HG03097 (cell line): ENCODE results near the gene KIF5A.
"Not testable (repeated sequence)": the region's sequence is repeated elsewhere in the genome, so short reads cannot be mapped to it uniquely, and the experiment has no call there.

Experiments used
- ATAC-seq: cut with Tn5 transposase; IDR thresholded peaks from one replicate; pipeline ENCODE4 v1.9.1; 2021; ENCODE audit not compliant: unreplicated experiment, low FRiP score

Gene KIF5A

GRCh38 chr12:57616383-57617101 lies 66.7 kb downstream of the KIF5A start:
- ATAC-seq: no peak

DNA sequence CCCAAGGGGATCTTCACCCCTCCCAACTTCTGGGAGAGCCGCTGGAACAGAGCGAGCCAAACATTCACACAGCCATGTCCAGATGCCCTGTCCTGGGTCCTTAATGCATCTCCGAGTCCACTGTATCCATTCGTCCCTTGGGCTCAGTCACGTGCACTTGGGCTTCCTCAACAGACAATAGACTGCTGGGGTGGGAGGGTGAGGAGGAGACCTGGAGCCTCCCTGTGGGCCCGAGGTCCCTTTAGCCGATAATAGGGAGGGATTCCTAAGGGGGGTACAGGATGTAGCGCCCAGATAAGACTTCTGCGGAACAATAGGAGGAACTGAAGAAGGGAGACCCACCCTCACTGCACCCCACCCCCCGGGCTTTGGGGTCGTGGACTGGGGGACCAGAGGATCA lies 68.1 kb downstream of the KIF5A start:
- ATAC-seq: no peak

GRCh38 chr12:57618431-57618830 lies 68.6 kb downstream of the KIF5A start:
- ATAC-seq: not testable (repeated sequence)

- ATAC-seq: no peak
These were observed 69.2 kb downstream of the KIF5A start for GRCh38 chr12:57618966-57619433.

- no peak for ATAC-seq
These were observed 69.8 kb downstream of the KIF5A start for GRCh38 chr12:57619434-57620244.

- ATAC-seq: no peak
These were observed 70.5 kb downstream of the KIF5A start for GRCh38 chr12:57620245-57620935.

DNA sequence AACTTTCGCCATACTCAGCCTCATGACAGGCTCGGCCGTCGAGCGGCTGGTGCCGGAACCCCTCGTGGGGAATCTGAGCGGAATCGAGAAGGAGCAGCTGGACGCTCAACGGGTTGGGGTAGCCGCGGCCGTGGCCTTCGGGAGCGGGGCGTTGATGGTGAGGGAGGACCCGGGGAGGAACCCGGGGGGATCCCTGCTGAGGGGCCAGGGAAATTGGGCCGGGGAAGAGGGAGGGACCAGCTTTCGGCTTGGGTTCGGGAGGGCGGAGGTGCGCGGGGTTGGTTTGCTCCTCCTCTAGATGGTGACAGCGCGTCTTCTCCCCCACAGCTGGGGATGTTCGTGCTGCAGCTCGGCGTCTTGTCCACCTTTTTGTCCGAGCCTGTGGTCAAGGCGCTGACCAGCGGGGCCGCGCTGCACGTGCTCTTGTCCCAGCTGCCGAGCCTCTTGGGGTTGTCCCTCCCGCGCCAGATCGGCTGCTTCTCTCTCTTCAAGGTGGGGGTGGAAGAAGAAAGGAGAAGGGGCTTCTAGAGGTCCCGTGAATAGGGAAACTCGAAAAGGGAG lies 71.2 kb downstream of the KIF5A start:
- no peak for ATAC-seq

GRCh38 chr12:57621497-57622292 lies 71.9 kb downstream of the KIF5A start:
- no peak for ATAC-seq

GRCh38 chr12:57622293-57623245 lies 72.7 kb downstream of the KIF5A start:
- no peak for ATAC-seq

DNA sequence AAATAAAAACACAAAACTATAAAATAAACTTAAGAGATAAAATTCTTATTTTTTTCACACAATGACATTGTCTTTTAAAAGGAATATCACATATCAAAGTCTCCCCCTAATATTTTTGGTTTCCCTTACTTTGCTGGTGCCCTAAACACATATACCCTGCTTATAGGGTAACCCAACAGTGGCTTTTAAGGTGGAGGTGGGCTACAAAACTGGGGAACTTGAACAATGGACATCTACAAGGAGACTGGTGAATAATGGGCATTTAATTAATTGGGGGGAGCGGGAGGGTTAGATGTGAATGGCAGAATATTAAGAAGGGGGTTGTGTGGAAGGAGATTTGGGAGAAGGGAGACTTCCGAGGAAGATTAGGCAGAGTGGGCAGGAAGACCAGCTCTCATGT lies 73.5 kb downstream of the KIF5A start:
- no peak for ATAC-seq

DNA sequence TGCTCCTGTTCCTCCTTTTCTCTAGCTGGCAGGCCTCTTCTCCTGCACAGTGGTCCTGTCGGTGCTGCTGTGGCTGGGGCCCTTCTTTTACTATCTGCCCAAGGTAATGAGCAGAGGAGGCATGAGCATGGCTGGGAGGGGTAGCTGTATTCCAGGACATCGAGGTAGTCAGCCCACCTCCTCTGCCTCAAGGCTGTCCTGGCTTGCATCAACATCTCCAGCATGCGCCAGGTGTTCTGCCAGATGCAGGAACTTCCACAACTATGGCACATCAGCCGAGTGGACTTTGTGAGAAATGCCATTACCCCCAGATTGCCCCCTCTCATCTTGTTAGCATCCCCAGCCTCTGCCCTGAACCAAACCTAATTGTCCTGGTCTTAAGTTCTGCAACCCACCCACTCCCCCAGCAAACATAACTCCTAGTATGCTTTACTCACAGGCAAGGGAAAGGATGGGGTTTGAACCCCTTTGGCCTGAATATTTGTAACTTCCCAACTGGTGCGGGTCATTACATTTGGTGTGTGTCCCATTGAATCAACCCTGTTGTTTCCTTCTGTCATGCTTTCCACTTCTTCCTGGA lies 74.1 kb downstream of the KIF5A start:
- ATAC-seq: no peak

- ATAC-seq: no peak
These were observed 74.8 kb downstream of the KIF5A start for GRCh38 chr12:57624441-57625220.

DNA sequence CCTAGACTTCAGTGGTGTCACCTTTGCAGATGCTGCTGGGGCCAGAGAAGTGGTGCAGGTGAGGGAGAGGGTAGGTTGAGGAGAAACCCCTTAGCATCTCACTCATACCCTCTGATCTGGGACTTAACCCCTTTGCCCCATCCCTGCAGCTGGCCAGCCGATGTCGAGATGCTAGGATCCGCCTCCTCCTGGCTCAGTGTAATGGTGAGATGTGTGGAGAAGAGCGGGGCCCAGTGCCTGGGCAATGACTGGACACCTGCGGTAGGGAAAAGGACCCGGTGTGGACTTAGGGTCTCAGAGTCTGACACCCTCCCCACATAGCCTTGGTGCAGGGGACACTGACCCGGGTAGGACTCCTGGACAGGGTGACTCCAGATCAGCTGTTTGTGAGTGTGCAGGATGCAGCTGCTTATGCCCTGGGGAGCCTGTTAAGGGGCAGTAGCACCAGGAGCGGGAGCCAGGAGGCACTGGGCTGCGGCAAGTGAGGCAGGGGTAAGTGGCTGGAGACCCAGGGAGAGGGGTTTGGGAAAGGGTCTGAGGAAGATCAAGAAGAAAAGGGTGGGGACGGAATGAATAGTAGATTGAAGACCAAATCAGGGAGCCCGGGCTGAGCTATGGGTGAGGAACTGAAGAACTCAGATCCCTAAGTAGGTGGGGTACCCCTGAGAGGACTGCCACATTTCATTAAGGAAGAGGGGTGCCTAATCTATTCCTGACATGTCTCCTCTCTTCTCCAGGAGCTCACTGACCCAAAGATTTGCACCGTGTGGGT lies 75.6 kb downstream of the KIF5A start:
- no peak for ATAC-seq

- ATAC-seq: no peak
These were observed 76.5 kb downstream of the KIF5A start for GRCh38 chr12:57626111-57626920.

- no peak for ATAC-seq
These were observed 77.1 kb downstream of the KIF5A start for GRCh38 chr12:57626921-57627445.
